SK-N-SH (cell line): Measurements from ENCODE around the gene CNST.

Experiments used
- CTCF ChIP-seq: fragments of 200-600 bp; sonication (generic); IDR thresholded peaks from 2 replicates; pipeline ENCODE4 v1.6.1; 2017; ENCODE audit warnings: antibody characterized with exemption, mild to moderate bottlenecking, moderate library complexity
- JUND ChIP-seq: IDR thresholded peaks from 2 replicates; pipeline ENCODE4 v1.4.0; 2012
- POLR2AphosphoS5 ChIP-seq: IDR thresholded peaks from 2 replicates; pipeline ENCODE4 v1.6.1; 2012; ENCODE audit warnings: low read depth, low read length
- TCF12 ChIP-seq: IDR thresholded peaks from 2 replicates; pipeline ENCODE4 v1.4.0; 2012
- TF ChIP-seq, protein P1 (sequence below): IDR thresholded peaks from 2 replicates; pipeline ENCODE4 v1.4.0; 2012; ENCODE audit warnings: low read depth, borderline replicate concordance

- TF ChIP-seq JUND (no peak), POLR2AphosphoS5 (no peak), CTCF (no peak), TCF12 (no peak)
- TF ChIP-seq, protein P1, sequence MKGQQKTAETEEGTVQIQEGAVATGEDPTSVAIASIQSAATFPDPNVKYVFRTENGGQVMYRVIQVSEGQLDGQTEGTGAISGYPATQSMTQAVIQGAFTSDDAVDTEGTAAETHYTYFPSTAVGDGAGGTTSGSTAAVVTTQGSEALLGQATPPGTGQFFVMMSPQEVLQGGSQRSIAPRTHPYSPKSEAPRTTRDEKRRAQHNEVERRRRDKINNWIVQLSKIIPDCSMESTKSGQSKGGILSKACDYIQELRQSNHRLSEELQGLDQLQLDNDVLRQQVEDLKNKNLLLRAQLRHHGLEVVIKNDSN, result no peak
Measured at GRCh38 chr1:246669659-246670058, 103.4 kb downstream of the CNST start.
